CMK (cell line): ENCODE data around the gene CACUL1.

ENCODE experiments used
- DNase-seq: peaks from one replicate; pipeline ENCODE4 v3.0.0-alpha.2; 2010; ENCODE audit warnings: low read depth

The CACUL1 gene

GRCh38 chr10:118638680-118639079 is 116.1 kb downstream of the CACUL1 start:
- no peak for DNase-seq

DNA sequence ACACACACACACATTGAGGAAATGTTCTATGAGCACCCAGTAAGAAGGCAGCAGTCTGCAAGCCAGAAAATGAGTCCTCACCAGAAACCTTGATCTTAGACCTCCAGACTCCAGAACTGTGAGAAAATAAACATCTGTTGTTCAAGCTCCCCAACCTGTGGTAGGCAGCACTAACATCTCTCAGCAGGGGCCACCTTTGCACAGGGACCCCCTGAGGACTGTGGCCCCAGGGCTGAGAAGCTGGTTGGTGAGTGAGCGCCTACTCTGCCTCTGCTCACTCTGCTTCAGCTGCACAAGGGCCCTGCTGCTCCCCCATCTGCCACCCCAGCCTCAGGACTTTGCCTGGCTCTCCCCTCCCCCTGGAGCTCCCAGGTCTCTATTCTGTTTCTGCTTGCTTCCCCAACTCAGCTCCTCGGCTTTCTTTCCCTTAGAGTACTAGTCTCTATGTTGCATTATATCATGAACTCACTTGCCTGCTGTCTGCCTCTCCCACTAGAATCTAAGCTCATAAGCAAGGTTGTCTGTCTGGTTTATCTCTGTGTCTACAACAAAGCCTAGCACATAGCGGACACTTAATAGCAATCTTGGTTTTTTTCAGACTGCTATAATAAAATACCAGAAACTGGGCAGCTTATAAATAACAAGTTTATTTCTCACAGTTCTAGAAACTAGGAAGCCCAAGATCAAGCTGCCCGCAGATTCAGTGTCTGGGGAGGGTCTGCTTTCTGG is 118.9 kb downstream of the CACUL1 start:
- DNase-seq, result no peak

DNA sequence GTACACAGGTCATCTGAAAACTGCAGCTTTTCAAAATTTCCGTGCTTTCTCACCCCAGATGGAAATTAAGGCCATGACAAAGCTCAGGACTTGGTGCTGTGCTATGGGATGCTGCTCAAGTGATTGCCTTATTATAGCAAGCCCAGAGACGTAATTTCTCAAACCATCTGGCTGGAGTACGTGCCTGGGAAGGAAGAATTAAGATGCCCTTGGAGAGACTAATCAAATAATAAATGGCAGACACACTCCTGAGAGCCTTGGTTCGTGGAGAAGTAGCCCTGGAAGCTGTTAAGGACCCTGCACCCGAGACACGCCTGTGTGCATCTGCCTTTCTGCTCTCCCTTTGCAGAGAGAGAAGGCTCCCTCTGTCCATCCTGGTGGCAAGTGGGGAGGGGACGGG is 121.0 kb downstream of the CACUL1 start:
- no peak for DNase-seq

DNA sequence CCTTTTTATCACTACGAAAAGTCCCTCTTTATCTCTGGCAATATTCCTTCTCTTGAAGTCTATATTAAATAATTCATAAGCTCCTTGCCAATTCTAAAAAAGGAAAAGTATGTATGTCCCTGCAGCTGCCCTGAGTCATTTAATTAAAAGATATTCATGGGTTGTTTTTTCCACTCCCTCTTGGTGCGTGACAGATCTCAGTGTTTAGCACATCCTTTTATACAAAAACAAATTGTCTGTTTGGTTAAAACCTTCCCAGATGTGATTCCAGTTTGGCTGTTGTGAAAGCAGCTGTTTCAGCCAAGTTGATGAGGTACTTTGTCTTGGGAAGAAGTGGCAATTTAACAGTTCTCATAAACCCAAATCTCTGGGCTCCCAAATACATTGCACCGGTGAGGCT is 125.6 kb downstream of the CACUL1 start:
- no peak for DNase-seq

- DNase-seq, result no peak
Observed at GRCh38 chr10:118628397-118628796, 126.4 kb downstream of the CACUL1 start.

GRCh38 chr10:118626953-118627352 is 127.8 kb downstream of the CACUL1 start:
- DNase-seq, result no peak
